Measurements from ENCODE around the gene ATP5PB. TPM values are rescaled to one million over a fixed set of nuclear protein-coding genes. Genes with fewer than 3 reads are reported as not detected.

Gene ATP5PB
- polyA plus RNA-seq, 1 donor (not counting 4 experiments of a cell fraction or from before 2014, with no cell fraction given), result 539 TPM

GRCh38 chr1:111412839-111413238 lies 36.4 kb upstream of the ATP5PB start:
- TF ChIP-seq EZH2 (IDR thresholded peaks at IDR 0.05; ENCODE audit: low read length), result no peak
- TF ChIP-seq, protein P1, sequence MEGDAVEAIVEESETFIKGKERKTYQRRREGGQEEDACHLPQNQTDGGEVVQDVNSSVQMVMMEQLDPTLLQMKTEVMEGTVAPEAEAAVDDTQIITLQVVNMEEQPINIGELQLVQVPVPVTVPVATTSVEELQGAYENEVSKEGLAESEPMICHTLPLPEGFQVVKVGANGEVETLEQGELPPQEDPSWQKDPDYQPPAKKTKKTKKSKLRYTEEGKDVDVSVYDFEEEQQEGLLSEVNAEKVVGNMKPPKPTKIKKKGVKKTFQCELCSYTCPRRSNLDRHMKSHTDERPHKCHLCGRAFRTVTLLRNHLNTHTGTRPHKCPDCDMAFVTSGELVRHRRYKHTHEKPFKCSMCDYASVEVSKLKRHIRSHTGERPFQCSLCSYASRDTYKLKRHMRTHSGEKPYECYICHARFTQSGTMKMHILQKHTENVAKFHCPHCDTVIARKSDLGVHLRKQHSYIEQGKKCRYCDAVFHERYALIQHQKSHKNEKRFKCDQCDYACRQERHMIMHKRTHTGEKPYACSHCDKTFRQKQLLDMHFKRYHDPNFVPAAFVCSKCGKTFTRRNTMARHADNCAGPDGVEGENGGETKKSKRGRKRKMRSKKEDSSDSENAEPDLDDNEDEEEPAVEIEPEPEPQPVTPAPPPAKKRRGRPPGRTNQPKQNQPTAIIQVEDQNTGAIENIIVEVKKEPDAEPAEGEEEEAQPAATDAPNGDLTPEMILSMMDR (optimal IDR thresholded peaks at IDR 0.05 in 1 of 3, IDR thresholded peaks at IDR 0.05 in 1 of 3, conservative IDR thresholded peaks at IDR 0.05 in 1 of 3; ENCODE audit: extremely low read depth in 1 of 3, insufficient read depth in 2 of 3, low read length in 3 of 3), result no peak
- Histone ChIP-seq H3K9ac (ENCODE audit: control insufficient read depth, extremely low read depth, insufficient read depth, low read length) (no peak overlapping the region), H3K4me2 (ENCODE audit: control insufficient read depth, extremely low read depth, insufficient read depth, low read depth, low read length) (no peak overlapping the region), H4K20me1 (ENCODE audit: control insufficient read depth, extremely low read depth, insufficient read depth, low read length) (no peaks in the 10 kb centered on the region), H3K36me3 (ENCODE audit: control insufficient read depth in 2 of 2, extremely low read depth in 1 of 2, insufficient read depth in 2 of 2, low read length in 2 of 2) (no peaks in the 10 kb centered on the region), H3K4me3 (ENCODE audit: control insufficient read depth in 2 of 3, extremely low read depth in 1 of 3, insufficient read depth in 2 of 3, low read depth in 1 of 3, low read length in 3 of 3) (no peak overlapping the region), H3K79me2 (ENCODE audit: control insufficient read depth, insufficient read depth, low read length) (no peaks in the 10 kb centered on the region), H3K27ac (ENCODE audit: control insufficient read depth, insufficient read depth, low read length) (no peak overlapping the region), H2AFZ (ENCODE audit: control insufficient read depth, low read length) (no peak overlapping the region), H3K27me3 (ENCODE audit: control insufficient read depth, extremely low read depth, insufficient read depth, low read length) (no peaks in the 10 kb centered on the region), H3K4me1 (ENCODE audit: control insufficient read depth, extremely low read depth, insufficient read depth, low read length) (no peaks in the 10 kb centered on the region), H3K9me1 (ENCODE audit: control insufficient read depth, extremely low read depth, insufficient read depth, low read length) (no peaks in the 10 kb centered on the region), H3K9me3 (ENCODE audit: control insufficient read depth, low read depth, low read length) (no peaks in the 10 kb centered on the region)
- dilution Hi-C loops (cut with MboI; ENCODE audit: extremely low pct_ligation_motif_present, low sequenced_read_pairs), result no loop called here
- FAIRE-seq (no peak), DNase-seq (ENCODE audit: low read depth, low spot score) (no peak)

DNA sequence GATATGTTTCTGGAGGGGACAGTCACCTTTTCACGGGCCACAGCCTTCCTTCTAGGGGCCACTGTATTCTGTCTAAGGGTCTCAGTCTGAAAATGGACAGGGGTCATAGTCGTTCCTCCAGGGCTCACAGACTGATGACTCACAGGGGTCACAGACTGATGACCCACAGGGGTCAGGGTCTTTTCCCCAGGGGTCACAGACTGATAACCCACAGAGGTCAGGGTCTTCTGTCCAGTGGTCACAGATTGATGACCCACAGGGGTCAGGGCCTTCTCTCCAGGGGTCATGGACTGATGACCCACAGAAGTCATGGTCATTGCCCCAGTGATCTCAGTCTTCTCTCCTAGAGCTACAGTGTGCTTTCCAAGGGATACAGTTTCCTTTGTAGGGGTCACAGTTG lies 34.5 kb upstream of the ATP5PB start:
- Histone ChIP-seq H3K9ac (ENCODE audit: control insufficient read depth, extremely low read depth, insufficient read depth, low read length) (no peak overlapping the region), H3K9me3 (ENCODE audit: control insufficient read depth, low read depth, low read length) (no peaks in the 10 kb centered on the region), H3K4me2 (ENCODE audit: control insufficient read depth, extremely low read depth, insufficient read depth, low read depth, low read length) (no peak overlapping the region), H3K27me3 (ENCODE audit: control insufficient read depth, extremely low read depth, insufficient read depth, low read length) (no peaks in the 10 kb centered on the region), H3K4me1 (ENCODE audit: control insufficient read depth, extremely low read depth, insufficient read depth, low read length) (no peaks in the 10 kb centered on the region), H2AFZ (ENCODE audit: control insufficient read depth, low read length) (no peak overlapping the region), H3K79me2 (ENCODE audit: control insufficient read depth, insufficient read depth, low read length) (no peaks in the 10 kb centered on the region), H3K36me3 (ENCODE audit: control insufficient read depth in 2 of 2, extremely low read depth in 1 of 2, insufficient read depth in 2 of 2, low read length in 2 of 2) (no peaks in the 10 kb centered on the region), H3K27ac (ENCODE audit: control insufficient read depth, insufficient read depth, low read length) (no peak overlapping the region), H3K9me1 (ENCODE audit: control insufficient read depth, extremely low read depth, insufficient read depth, low read length) (no peaks in the 10 kb centered on the region), H4K20me1 (ENCODE audit: control insufficient read depth, extremely low read depth, insufficient read depth, low read length) (no peaks in the 10 kb centered on the region), H3K4me3 (ENCODE audit: control insufficient read depth in 2 of 3, extremely low read depth in 1 of 3, insufficient read depth in 2 of 3, low read depth in 1 of 3, low read length in 3 of 3) (no peak overlapping the region)
- no peak for FAIRE-seq
- DNase-seq (ENCODE audit: low read depth, low spot score), result no peak
- dilution Hi-C loops (cut with MboI; ENCODE audit: extremely low pct_ligation_motif_present, low sequenced_read_pairs), result no loop called here
- no peak for TF ChIP-seq EZH2 (IDR thresholded peaks at IDR 0.05; ENCODE audit: low read length)
- TF ChIP-seq, protein P1 (optimal IDR thresholded peaks at IDR 0.05 in 1 of 3, IDR thresholded peaks at IDR 0.05 in 1 of 3, conservative IDR thresholded peaks at IDR 0.05 in 1 of 3; ENCODE audit: extremely low read depth in 1 of 3, insufficient read depth in 2 of 3, low read length in 3 of 3), result no peak
